Heart left ventricle (tissue), 16 donors: ENCODE measurements around the gene GPC6. TPM values are rescaled to one million over a fixed set of nuclear protein-coding genes. Genes with fewer than 3 reads are reported as not detected.

Experiments
- ATAC-seq, 4 donors: fragments of 200-7000 bp; cut with Tn5 transposase; one replicate each; pipeline ENCODE4 v1.9.1; 2020 to 2022; ENCODE audit warnings: moderate library complexity in 4 of 4, mild to moderate bottlenecking in 3 of 4, moderate number of reproducible peaks in 1 of 4
- DNase-seq, 5 donors: peaks; one replicate each; pipeline ENCODE4 v3.0.0-alpha.2; 2020
- H3K27ac ChIP-seq, 12 donors: fragments of 200-600 bp; sonication (generic) in 4 of 12; one replicate each; pipeline versions ENCODE4 v1.5.0 to v1.8.0; 2016 to 2022; ENCODE audit warnings: mild to moderate bottlenecking in 2 of 12
- H3K27me3 ChIP-seq, 9 donors: fragments of 200-600 bp; sonication (generic) in 2 of 9; one replicate each; pipeline versions ENCODE4 v1.5.1 to v1.8.0; 2016 to 2022; ENCODE audit warnings: mild to moderate bottlenecking in 3 of 9
- H3K36me3 ChIP-seq, 9 donors: fragments of 200-600 bp; sonication (generic) in 2 of 9; one replicate each; pipeline versions ENCODE4 v1.5.0 to v1.8.0; 2018 to 2022; ENCODE audit warnings: mild to moderate bottlenecking in 2 of 9
- H3K4me1 ChIP-seq, 12 donors: fragments of 200-600 bp; sonication (generic) in 4 of 12; one replicate each; pipeline versions ENCODE4 v1.5.0 to v1.8.0; 2016 to 2022; ENCODE audit warnings: mild to moderate bottlenecking in 3 of 12
- H3K4me3 ChIP-seq, 12 donors: fragments of 200-600 bp; sonication (generic) in 4 of 12; one replicate each; pipeline versions ENCODE4 v1.5.0 to v1.8.0; 2017 to 2022; ENCODE audit warnings: mild to moderate bottlenecking in 9 of 12, moderate library complexity in 4 of 12
- H3K9me3 ChIP-seq, 12 donors: fragments of 200-600 bp; sonication (generic) in 4 of 12; one replicate each; pipeline versions ENCODE4 v1.5.0 to v1.8.0; 2016 to 2022; ENCODE audit warnings: mild to moderate bottlenecking in 1 of 12
- CTCF ChIP-seq, 12 donors: fragments of 200-600 bp; sonication (generic) in 4 of 12; IDR thresholded peaks; one replicate each; pipeline versions ENCODE4 v1.5.0 to v1.8.0; 2018 to 2022; ENCODE audit warnings: antibody characterized with exemption in 12 of 12, mild to moderate bottlenecking in 5 of 12
- POLR2A ChIP-seq, 2 donors: fragments of 450-650 bp; IDR thresholded peaks; one replicate each; pipeline ENCODE4 v1.6.1; 2017; ENCODE audit warnings: antibody characterized with exemption in 2 of 2, mild to moderate bottlenecking in 2 of 2, moderate library complexity in 2 of 2
- WGBS, 4 donors: extraction: QIAGEN DNeasy Blood & Tissue Kit in 2 of 4; methylation state at CpG; one replicate each; pipeline versions ENCODE4 v1.1.5 to v1.1.7; 2013 to 2018; 5-methylcytosine and 5-hydroxymethylcytosine counted together
- intact Hi-C, 10 donors: fragments of 100-400 bp; cut with DNase I; formaldehyde crosslinking; loops; one replicate each; pipeline versions ENCODE4 v1.11.1 to v1.14.2; 2022
- polyA plus RNA-seq, 2 donors: library from polyadenylated mRNA; stranded (reverse); fragments of 200-250 nt; gene quantifications; one replicate each; pipeline ENCODE4 v1.2.3, GENCODE V29; 2013
- total RNA-seq, 9 donors: library from RNA; depleted of rRNA in 2 of 9; stranded (reverse); fragments of >200 nt in 2 of 9; fragmentation: NEBNext Ultra II Directional in 3 of 9; extraction: Animal tissue kit (Norgen Biotek cat#: 25700) in 3 of 9; gene quantifications; one replicate each; pipeline versions ENCODE4 v1.1.0 to v1.2.4, GENCODE V29; 2016 to 2023
- donor health status: ischemic (EF 13 %, LVEDD 7.1; RV severe dilation, severe dysfunction).
- donor health status: healthy with polysubstance abuse.
- donor health status: DM: no; HTN: yes; CAD: no.
- donor health status: DM: no; HTN: no; CAD: no.
- donor health status: ischemic (EF 25% LVEDD 6.9; RV normal size, moderate dysfunction).
- donor health status: ischemic (EF 25% LVEDD 5.7; RV mildly dilated, moderate dysfunction).
- donor health status: healthy.
- donor health status: DM: yes; HTN: yes; CAD: no.
- donor health status: ischemic (EF 35%, LVEDD 5.7; RV mildly dilated, moderate dysfunction).
- donor health status: nonischemic (EF 11% LVEDD 7.7; RV severe dilation, severe dysfunction).
- donor health status: DM: yes; HTN: yes; CAD: no.
- donor health status: PGD.
- donor health status: ischemic (EF 29% LVEDD 5.4; RV normal size, mild dysfunction).
- donor health status: nonischemic (EF 23%, LVEDD 6.1; RV moderate dilation, normal function).

GPC6 gene
- total and polyA plus RNA-seq, 11 donors: 0.08 to 6.2 (median 2.0) TPM

GRCh38 chr13:93228643-93228937 is 2.0 kb downstream of the GPC6 start:
- H3K27me3 ChIP-seq: peaks cover 0 to 35% (median 22%) of the 10 kb centered on the region in 9 donors

GRCh38 chr13:93230261-93230855 is 3.8 kb downstream of the GPC6 start:
- Histone ChIP-seq H3K27me3 (peaks cover 0 to 35% (median 22%) of the 10 kb centered on the region in 9 donors), H3K27ac (peak overlapping the region in 1 of 12 donors; percentile 55), H3K9me3 (no peaks in the 10 kb centered on the region), H3K36me3 (no peaks in the 10 kb centered on the region), H3K4me3 (no peak overlapping the region), H3K4me1 (peaks cover 0 to 23% (median 0%) of the 10 kb centered on the region in 12 donors)
- DNase-seq (no peak), ATAC-seq (no peak)
- intact Hi-C loops: no loop called here
- TF ChIP-seq CTCF (IDR thresholded peaks at IDR 0.05) (no peak), POLR2A (IDR thresholded peaks at IDR 0.05) (no peak)

More at GRCh38 chr13:93228643-93228937, 2.0 kb downstream of the GPC6 start:
- 1 to 4% (median 2%) methylated on average over 8 to 9 of the region's 9 CpGs for WGBS, 4 donors
- intact Hi-C loops: no loop called here
- no peaks in the 10 kb centered on the region for H3K9me3 ChIP-seq
- peaks cover 0 to 23% (median 0%) of the 10 kb centered on the region in 12 donors for H3K4me1 ChIP-seq
- H3K36me3 ChIP-seq: no peaks in the 10 kb centered on the region
- DNase-seq (no peak), ATAC-seq (no peak)
- TF ChIP-seq CTCF (IDR thresholded peaks at IDR 0.05) (no peak), POLR2A (IDR thresholded peaks at IDR 0.05) (no peak)
- peak overlapping the region; percentile 27 to 74 (median 55) for H3K4me3 ChIP-seq
- H3K27ac ChIP-seq: peak overlapping the region in 6 of 12 donors; percentile 51 to 77 (median 70)

GRCh38 chr13:93231867-93232266 is 5.3 kb downstream of the GPC6 start:
- no peak for DNase-seq
- H3K36me3 ChIP-seq: no peaks in the 10 kb centered on the region
- peaks cover 0 to 28% (median 22%) of the 10 kb centered on the region in 9 donors for H3K27me3 ChIP-seq
- H3K4me1 ChIP-seq: peaks cover 0 to 17% (median 0%) of the 10 kb centered on the region in 12 donors
- H3K9me3 ChIP-seq: no peaks in the 10 kb centered on the region
- H3K27ac ChIP-seq: no peak overlapping the region
- no peak for TF ChIP-seq POLR2A (IDR thresholded peaks at IDR 0.05)
- TF ChIP-seq CTCF (IDR thresholded peaks at IDR 0.05): no peak
- 71 to 78% (median 72%) methylated on average over 3 of the region's 3 CpGs for WGBS, 4 donors
- intact Hi-C loops: no loop called here
- ATAC-seq: no peak
- no peak overlapping the region for H3K4me3 ChIP-seq

GRCh38 chr13:93233997-93234416 is 7.4 kb downstream of the GPC6 start:
- no peak overlapping the region for H3K27ac ChIP-seq
- no peaks in the 10 kb centered on the region for H3K36me3 ChIP-seq
- no peak for TF ChIP-seq POLR2A (IDR thresholded peaks at IDR 0.05)
- TF ChIP-seq CTCF (IDR thresholded peaks at IDR 0.05): no peak
- H3K4me1 ChIP-seq: peaks cover 0 to 1% (median 0%) of the 10 kb centered on the region in 12 donors
- H3K9me3 ChIP-seq: peaks cover 0 to 20% (median 8%) of the 10 kb centered on the region in 12 donors
- 43 to 59% (median 48%) methylated on average over 3 of the region's 3 CpGs for WGBS, 4 donors
- no peak overlapping the region for H3K4me3 ChIP-seq
- peaks cover 0 to 14% (median 3%) of the 10 kb centered on the region in 9 donors for H3K27me3 ChIP-seq
- intact Hi-C loops: no loop called here
- DNase-seq: no peak
- no peak for ATAC-seq
